ENCODE measurements around the gene EMP3. TPM values are rescaled to one million over a fixed set of nuclear protein-coding genes. Genes with fewer than 3 reads are reported as not detected.
"Not testable (repeated sequence)": the region's sequence is repeated elsewhere in the genome, so short reads cannot be mapped to it uniquely, and the experiment has no call there.

Gene EMP3
- total and polyA plus RNA-seq, 2 of the 13 experiments (the other 11 are each of a cell fraction or from before 2014, with no cell fraction given), result 2.2 to 7.8 TPM

- H3K4me3 ChIP-seq (replicated peaks in 1 of 3; ENCODE audit: insufficient read depth in 1 of 3, low read depth in 2 of 3, low read length in 3 of 3); H3K79me2 ChIP-seq (ENCODE audit: insufficient read depth, low read length); H3K9ac ChIP-seq (ENCODE audit: insufficient read depth, low read depth, low read length); H3K27ac ChIP-seq (ENCODE audit: extremely low read length, insufficient read depth, low read length); intact Hi-C loops (cut with micrococcal nuclease; ENCODE audit: unreplicated experiment); H3K27me3 ChIP-seq (ENCODE audit: control insufficient read depth in 1 of 2, insufficient read depth in 2 of 2, low read length in 2 of 2); CTCF ChIA-PET (ENCODE audit: low intra/inter-chr PET ratio, low total read pairs); BruUV-seq (replicated peaks); H2AFZ ChIP-seq (ENCODE audit: low read length); in situ Hi-C loops (cut with HindIII; ENCODE audit: extremely low pct_ligation_motif_present, low pct_unique_long_range_greater_than_20kb); H4K20me1 ChIP-seq (ENCODE audit: insufficient read depth, low read length); H3K36me3 ChIP-seq (replicated peaks in 1 of 2; ENCODE audit: control insufficient read depth in 1 of 2, insufficient read depth in 2 of 2, low read length in 2 of 2); ATAC-seq; FAIRE-seq; H3K9me3 ChIP-seq (ENCODE audit: low read length); DNase-seq (ENCODE audit: low spot score): not testable (repeated sequence)
- peaks cover 54% of the 10 kb centered on the region for H3K4me1 ChIP-seq (ENCODE audit: insufficient read depth, low read length)
- POLR2A ChIA-PET, result interaction anchor here (1.3 kb wide), 1 partner anchor 17 kb away, joined by 3 read pairs; no protein-coding TSS in a partner anchor
- WGBS (ENCODE audit: low lambda C conversion rate), result 61% methylated on average over 5 of the region's 5 CpGs
- H3K4me2 ChIP-seq (ENCODE audit: low read depth, low read length), result peak overlapping the region; percentile 18; the same call in 1 of the 2 replicates
- TF ChIP-seq, protein P1, sequence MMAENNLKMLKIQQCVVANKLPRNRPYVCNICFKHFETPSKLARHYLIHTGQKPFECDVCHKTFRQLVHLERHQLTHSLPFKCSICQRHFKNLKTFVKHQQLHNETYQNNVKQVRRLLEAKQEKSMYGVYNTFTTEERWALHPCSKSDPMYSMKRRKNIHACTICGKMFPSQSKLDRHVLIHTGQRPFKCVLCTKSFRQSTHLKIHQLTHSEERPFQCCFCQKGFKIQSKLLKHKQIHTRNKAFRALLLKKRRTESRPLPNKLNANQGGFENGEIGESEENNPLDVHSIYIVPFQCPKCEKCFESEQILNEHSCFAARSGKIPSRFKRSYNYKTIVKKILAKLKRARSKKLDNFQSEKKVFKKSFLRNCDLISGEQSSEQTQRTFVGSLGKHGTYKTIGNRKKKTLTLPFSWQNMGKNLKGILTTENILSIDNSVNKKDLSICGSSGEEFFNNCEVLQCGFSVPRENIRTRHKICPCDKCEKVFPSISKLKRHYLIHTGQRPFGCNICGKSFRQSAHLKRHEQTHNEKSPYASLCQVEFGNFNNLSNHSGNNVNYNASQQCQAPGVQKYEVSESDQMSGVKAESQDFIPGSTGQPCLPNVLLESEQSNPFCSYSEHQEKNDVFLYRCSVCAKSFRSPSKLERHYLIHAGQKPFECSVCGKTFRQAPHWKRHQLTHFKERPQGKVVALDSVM (CRISPR knock-in tag; IDR thresholded peaks at IDR 0.05), result peak; percentile 94
Observed at GRCh38 chr19:48371771-48372170, 46.4 kb downstream of the EMP3 start.

DNA sequence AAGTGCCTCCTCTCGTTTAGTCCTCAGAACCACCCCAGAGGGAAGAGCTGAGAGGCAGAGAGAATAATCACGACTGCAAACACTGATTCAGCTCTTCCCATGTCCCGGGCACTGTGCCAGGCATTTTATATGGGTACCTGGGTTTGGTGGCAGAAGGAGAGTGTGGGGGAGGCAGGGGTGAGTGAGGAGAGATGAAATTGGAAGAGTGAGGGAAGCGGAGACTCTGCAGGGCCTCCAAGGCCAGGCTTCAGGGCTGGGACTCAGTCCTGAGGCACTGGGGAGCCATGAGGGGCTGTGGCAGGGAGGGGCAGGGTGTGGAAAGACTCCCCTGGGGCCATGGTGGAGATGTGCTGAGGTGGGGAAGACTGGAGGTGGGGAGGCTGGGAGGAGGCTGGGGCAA lies 47.6 kb downstream of the EMP3 start:
- DNase-seq (ENCODE audit: low spot score) (no peak), FAIRE-seq (no peak), ATAC-seq (no peak)
- H2AFZ ChIP-seq (ENCODE audit: low read length), result no peak overlapping the region
- CTCF ChIA-PET (ENCODE audit: low intra/inter-chr PET ratio, low total read pairs), result no interaction called here
- WGBS (ENCODE audit: low lambda C conversion rate), result 46% methylated on average over 4 of the region's 4 CpGs
- in situ Hi-C loops (cut with HindIII; ENCODE audit: extremely low pct_ligation_motif_present, low pct_unique_long_range_greater_than_20kb) (no loop called here), intact Hi-C loops (cut with micrococcal nuclease; ENCODE audit: unreplicated experiment) (no loop called here)
- no peak overlapping the region for H3K27ac ChIP-seq (ENCODE audit: extremely low read length, insufficient read depth, low read length)
- no peaks in the 10 kb centered on the region for H4K20me1 ChIP-seq (ENCODE audit: insufficient read depth, low read length)
- BruUV-seq (replicated peaks), result no TSS peak
- TF ChIP-seq ZNF672 (CRISPR knock-in tag; IDR thresholded peaks at IDR 0.05) (no peak), DDIT3 (CRISPR knock-in tag; IDR thresholded peaks at IDR 0.05) (no peak), ATF3 (CRISPR knock-in tag; IDR thresholded peaks at IDR 0.05) (no peak), ZNF501 (CRISPR knock-in tag; IDR thresholded peaks at IDR 0.05) (no peak), ZFP91 (CRISPR knock-in tag; IDR thresholded peaks at IDR 0.05; ENCODE audit: borderline replicate concordance) (no peak), HES4 (CRISPR knock-in tag; IDR thresholded peaks at IDR 0.05; ENCODE audit: borderline replicate concordance) (no peak), ZSCAN25 (CRISPR knock-in tag; IDR thresholded peaks at IDR 0.05) (0 out of 2 replicates have a peak, but pooled peaks have one; percentile 39), ZFP37 (CRISPR knock-in tag; IDR thresholded peaks at IDR 0.05; ENCODE audit: borderline replicate concordance) (no peak)
- TF ChIP-seq, protein P2, sequence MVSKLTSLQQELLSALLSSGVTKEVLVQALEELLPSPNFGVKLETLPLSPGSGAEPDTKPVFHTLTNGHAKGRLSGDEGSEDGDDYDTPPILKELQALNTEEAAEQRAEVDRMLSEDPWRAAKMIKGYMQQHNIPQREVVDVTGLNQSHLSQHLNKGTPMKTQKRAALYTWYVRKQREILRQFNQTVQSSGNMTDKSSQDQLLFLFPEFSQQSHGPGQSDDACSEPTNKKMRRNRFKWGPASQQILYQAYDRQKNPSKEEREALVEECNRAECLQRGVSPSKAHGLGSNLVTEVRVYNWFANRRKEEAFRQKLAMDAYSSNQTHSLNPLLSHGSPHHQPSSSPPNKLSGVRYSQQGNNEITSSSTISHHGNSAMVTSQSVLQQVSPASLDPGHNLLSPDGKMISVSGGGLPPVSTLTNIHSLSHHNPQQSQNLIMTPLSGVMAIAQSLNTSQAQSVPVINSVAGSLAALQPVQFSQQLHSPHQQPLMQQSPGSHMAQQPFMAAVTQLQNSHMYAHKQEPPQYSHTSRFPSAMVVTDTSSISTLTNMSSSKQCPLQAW (CRISPR knock-in tag; IDR thresholded peaks at IDR 0.05), result no peak
- no peaks in the 10 kb centered on the region for H3K9me3 ChIP-seq (ENCODE audit: low read length)
- H3K4me1 ChIP-seq (ENCODE audit: insufficient read depth, low read length), result peaks cover 48% of the 10 kb centered on the region
- no peaks in the 10 kb centered on the region for H3K36me3 ChIP-seq (replicated peaks in 1 of 2; ENCODE audit: control insufficient read depth in 1 of 2, insufficient read depth in 2 of 2, low read length in 2 of 2)
- POLR2A ChIA-PET, result interaction anchor here (1.2 kb wide), 1 partner anchor 9 kb away, joined by 3 read pairs; the partner anchor contains the start of genes SYNGR4 and TMEM143
- no peak overlapping the region for H3K4me3 ChIP-seq (replicated peaks in 1 of 3; ENCODE audit: insufficient read depth in 1 of 3, low read depth in 2 of 3, low read length in 3 of 3)
- no peaks in the 10 kb centered on the region for H3K27me3 ChIP-seq (ENCODE audit: control insufficient read depth in 1 of 2, insufficient read depth in 2 of 2, low read length in 2 of 2)
- no peak overlapping the region for H3K4me2 ChIP-seq (ENCODE audit: low read depth, low read length)
- no peak overlapping the region for H3K9ac ChIP-seq (ENCODE audit: insufficient read depth, low read depth, low read length)
- no peaks in the 10 kb centered on the region for H3K79me2 ChIP-seq (ENCODE audit: insufficient read depth, low read length)
